Measurements from ENCODE around the gene ASIC2. TPM values are rescaled to one million over a fixed set of nuclear protein-coding genes. Genes with fewer than 3 reads are reported as not detected.

ASIC2 gene
- total and polyA plus RNA-seq, 2 experiments from 2014 or later, result 0.52 to 2.8 TPM

DNA sequence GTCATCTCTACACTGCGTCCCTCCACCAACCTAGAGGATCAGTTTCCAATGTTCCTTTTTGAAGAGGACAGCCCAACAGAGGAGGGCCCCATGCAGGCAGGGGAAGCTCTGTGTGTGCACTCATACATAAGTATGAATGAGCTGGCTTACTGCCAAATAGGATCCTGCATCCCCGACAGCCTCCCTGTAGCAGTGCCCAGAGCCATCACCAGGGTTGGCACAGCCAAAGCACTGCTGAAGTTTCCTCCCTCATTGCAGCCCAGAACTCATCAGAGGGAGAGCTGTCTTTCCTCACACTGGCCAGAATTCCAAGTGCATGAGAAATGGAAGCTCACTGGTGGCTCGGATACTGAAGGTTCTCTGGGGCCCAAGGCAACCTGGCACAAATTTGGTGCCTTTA lies 114.4 kb downstream of the ASIC2 start:
- Mint-ChIP-seq H3K27me3 (ENCODE audit: insufficient read depth, low read depth, poor library complexity) (peaks cover 12% of the 10 kb centered on the region), H3K27ac (no peak overlapping the region), H3K9me3 (no peaks in the 10 kb centered on the region), H3K36me3 (ENCODE audit: low read depth) (no peaks in the 10 kb centered on the region), H3K4me3 (no peak overlapping the region), H3K4me1 (no peaks in the 10 kb centered on the region)
- ATAC-seq (no peak), DNase-seq (ENCODE audit: low spot score) (no peak)
- H3K27ac ChIP-seq (ENCODE audit: low read depth), result no peak overlapping the region
- TF ChIP-seq, protein P1, sequence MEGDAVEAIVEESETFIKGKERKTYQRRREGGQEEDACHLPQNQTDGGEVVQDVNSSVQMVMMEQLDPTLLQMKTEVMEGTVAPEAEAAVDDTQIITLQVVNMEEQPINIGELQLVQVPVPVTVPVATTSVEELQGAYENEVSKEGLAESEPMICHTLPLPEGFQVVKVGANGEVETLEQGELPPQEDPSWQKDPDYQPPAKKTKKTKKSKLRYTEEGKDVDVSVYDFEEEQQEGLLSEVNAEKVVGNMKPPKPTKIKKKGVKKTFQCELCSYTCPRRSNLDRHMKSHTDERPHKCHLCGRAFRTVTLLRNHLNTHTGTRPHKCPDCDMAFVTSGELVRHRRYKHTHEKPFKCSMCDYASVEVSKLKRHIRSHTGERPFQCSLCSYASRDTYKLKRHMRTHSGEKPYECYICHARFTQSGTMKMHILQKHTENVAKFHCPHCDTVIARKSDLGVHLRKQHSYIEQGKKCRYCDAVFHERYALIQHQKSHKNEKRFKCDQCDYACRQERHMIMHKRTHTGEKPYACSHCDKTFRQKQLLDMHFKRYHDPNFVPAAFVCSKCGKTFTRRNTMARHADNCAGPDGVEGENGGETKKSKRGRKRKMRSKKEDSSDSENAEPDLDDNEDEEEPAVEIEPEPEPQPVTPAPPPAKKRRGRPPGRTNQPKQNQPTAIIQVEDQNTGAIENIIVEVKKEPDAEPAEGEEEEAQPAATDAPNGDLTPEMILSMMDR (conservative IDR thresholded peaks at IDR 0.05; ENCODE audit: low read depth in 2 of 2), result no peak
- TF ChIP-seq NANOG (IDR thresholded peaks at IDR 0.05; ENCODE audit: borderline replicate concordance) (no peak), ZNF114 (CRISPR knock-in tag; IDR thresholded peaks at IDR 0.05) (no peak), POLR2AphosphoS5 (IDR thresholded peaks at IDR 0.05; ENCODE audit: low read depth) (no peak), EZH2phosphoT487 (IDR thresholded peaks at IDR 0.05; ENCODE audit: unreplicated experiment) (no peak), EZH2 (IDR thresholded peaks at IDR 0.05; ENCODE audit: low read depth, unreplicated experiment) (no peak), CREB1 (CRISPR knock-in tag; IDR thresholded peaks at IDR 0.05; ENCODE audit: low read depth) (no peak), ZNF331 (CRISPR knock-in tag; IDR thresholded peaks at IDR 0.05; ENCODE audit: low read depth) (no peak), JUNB (IDR thresholded peaks at IDR 0.05; ENCODE audit: unreplicated experiment) (no peak), STAT1 (IDR thresholded peaks at IDR 0.05; ENCODE audit: unreplicated experiment) (no peak)
- TF ChIP-seq, protein P2, sequence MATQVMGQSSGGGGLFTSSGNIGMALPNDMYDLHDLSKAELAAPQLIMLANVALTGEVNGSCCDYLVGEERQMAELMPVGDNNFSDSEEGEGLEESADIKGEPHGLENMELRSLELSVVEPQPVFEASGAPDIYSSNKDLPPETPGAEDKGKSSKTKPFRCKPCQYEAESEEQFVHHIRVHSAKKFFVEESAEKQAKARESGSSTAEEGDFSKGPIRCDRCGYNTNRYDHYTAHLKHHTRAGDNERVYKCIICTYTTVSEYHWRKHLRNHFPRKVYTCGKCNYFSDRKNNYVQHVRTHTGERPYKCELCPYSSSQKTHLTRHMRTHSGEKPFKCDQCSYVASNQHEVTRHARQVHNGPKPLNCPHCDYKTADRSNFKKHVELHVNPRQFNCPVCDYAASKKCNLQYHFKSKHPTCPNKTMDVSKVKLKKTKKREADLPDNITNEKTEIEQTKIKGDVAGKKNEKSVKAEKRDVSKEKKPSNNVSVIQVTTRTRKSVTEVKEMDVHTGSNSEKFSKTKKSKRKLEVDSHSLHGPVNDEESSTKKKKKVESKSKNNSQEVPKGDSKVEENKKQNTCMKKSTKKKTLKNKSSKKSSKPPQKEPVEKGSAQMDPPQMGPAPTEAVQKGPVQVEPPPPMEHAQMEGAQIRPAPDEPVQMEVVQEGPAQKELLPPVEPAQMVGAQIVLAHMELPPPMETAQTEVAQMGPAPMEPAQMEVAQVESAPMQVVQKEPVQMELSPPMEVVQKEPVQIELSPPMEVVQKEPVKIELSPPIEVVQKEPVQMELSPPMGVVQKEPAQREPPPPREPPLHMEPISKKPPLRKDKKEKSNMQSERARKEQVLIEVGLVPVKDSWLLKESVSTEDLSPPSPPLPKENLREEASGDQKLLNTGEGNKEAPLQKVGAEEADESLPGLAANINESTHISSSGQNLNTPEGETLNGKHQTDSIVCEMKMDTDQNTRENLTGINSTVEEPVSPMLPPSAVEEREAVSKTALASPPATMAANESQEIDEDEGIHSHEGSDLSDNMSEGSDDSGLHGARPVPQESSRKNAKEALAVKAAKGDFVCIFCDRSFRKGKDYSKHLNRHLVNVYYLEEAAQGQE (IDR thresholded peaks at IDR 0.05; ENCODE audit: unreplicated experiment), result no peak
- TF ChIP-seq, protein P3, sequence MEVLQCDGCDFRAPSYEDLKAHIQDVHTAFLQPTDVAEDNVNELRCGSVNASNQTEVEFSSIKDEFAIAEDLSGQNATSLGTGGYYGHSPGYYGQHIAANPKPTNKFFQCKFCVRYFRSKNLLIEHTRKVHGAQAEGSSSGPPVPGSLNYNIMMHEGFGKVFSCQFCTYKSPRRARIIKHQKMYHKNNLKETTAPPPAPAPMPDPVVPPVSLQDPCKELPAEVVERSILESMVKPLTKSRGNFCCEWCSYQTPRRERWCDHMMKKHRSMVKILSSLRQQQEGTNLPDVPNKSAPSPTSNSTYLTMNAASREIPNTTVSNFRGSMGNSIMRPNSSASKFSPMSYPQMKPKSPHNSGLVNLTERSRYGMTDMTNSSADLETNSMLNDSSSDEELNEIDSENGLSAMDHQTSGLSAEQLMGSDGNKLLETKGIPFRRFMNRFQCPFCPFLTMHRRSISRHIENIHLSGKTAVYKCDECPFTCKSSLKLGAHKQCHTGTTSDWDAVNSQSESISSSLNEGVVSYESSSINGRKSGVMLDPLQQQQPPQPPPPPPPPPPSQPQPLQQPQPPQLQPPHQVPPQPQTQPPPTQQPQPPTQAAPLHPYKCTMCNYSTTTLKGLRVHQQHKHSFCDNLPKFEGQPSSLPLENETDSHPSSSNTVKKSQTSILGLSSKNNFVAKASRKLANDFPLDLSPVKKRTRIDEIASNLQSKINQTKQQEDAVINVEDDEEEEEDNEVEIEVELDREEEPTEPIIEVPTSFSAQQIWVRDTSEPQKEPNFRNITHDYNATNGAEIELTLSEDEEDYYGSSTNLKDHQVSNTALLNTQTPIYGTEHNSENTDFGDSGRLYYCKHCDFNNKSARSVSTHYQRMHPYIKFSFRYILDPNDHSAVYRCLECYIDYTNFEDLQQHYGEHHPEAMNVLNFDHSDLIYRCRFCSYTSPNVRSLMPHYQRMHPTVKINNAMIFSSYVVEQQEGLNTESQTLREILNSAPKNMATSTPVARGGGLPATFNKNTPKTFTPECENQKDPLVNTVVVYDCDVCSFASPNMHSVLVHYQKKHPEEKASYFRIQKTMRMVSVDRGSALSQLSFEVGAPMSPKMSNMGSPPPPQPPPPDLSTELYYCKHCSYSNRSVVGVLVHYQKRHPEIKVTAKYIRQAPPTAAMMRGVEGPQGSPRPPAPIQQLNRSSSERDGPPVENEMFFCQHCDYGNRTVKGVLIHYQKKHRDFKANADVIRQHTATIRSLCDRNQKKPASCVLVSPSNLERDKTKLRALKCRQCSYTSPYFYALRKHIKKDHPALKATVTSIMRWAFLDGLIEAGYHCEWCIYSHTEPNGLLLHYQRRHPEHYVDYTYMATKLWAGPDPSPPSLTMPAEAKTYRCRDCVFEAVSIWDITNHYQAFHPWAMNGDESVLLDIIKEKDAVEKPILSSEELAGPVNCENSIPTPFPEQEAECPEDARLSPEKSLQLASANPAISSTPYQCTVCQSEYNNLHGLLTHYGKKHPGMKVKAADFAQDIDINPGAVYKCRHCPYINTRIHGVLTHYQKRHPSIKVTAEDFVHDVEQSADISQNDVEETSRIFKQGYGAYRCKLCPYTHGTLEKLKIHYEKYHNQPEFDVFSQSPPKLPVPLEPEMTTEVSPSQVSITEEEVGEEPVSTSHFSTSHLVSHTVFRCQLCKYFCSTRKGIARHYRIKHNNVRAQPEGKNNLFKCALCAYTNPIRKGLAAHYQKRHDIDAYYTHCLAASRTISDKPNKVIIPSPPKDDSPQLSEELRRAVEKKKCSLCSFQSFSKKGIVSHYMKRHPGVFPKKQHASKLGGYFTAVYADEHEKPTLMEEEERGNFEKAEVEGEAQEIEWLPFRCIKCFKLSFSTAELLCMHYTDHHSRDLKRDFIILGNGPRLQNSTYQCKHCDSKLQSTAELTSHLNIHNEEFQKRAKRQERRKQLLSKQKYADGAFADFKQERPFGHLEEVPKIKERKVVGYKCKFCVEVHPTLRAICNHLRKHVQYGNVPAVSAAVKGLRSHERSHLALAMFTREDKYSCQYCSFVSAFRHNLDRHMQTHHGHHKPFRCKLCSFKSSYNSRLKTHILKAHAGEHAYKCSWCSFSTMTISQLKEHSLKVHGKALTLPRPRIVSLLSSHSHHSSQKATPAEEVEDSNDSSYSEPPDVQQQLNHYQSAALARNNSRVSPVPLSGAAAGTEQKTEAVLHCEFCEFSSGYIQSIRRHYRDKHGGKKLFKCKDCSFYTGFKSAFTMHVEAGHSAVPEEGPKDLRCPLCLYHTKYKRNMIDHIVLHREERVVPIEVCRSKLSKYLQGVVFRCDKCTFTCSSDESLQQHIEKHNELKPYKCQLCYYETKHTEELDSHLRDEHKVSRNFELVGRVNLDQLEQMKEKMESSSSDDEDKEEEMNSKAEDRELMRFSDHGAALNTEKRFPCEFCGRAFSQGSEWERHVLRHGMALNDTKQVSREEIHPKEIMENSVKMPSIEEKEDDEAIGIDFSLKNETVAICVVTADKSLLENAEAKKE (CRISPR knock-in tag; IDR thresholded peaks at IDR 0.05), result no peak
- TF ChIP-seq, protein P4, sequence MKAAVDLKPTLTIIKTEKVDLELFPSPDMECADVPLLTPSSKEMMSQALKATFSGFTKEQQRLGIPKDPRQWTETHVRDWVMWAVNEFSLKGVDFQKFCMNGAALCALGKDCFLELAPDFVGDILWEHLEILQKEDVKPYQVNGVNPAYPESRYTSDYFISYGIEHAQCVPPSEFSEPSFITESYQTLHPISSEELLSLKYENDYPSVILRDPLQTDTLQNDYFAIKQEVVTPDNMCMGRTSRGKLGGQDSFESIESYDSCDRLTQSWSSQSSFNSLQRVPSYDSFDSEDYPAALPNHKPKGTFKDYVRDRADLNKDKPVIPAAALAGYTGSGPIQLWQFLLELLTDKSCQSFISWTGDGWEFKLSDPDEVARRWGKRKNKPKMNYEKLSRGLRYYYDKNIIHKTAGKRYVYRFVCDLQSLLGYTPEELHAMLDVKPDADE (IDR thresholded peaks at IDR 0.05), result no peak
- no peaks in the 10 kb centered on the region for H3K9me2 ChIP-seq (ENCODE audit: insufficient read depth)
- no peaks in the 10 kb centered on the region for H3F3A ChIP-seq (replicated peaks; ENCODE audit: low read depth)
- H3K27me3 ChIP-seq (ENCODE audit: insufficient read depth), result no peaks in the 10 kb centered on the region; the same call in 1 of the 2 replicates
- H3K4me1 ChIP-seq (ENCODE audit: insufficient read depth), result no peaks in the 10 kb centered on the region
- no peak overlapping the region for H2AFZ ChIP-seq
- no peaks in the 10 kb centered on the region for H3K79me2 ChIP-seq (replicated peaks; ENCODE audit: insufficient read depth)
- H4K20me1 ChIP-seq (replicated peaks; ENCODE audit: insufficient read depth), result no peaks in the 10 kb centered on the region
- H3K4me3 ChIP-seq, result no peak overlapping the region
- H3K36me3 ChIP-seq (ENCODE audit: insufficient read depth), result no peaks in the 10 kb centered on the region
- no peak overlapping the region for H3K4me2 ChIP-seq
